Measurements from ENCODE around the gene CRIP2. TPM values are rescaled to one million over a fixed set of nuclear protein-coding genes. Genes with fewer than 3 reads are reported as not detected.

CRIP2 gene
- total RNA-seq, 3 donors from 2014 or later (not counting 1 experiment from before 2014, with no cell fraction given) = 1.7 to 4.6 (median 2.0) TPM

GRCh38 chr14:105437723-105438500 is 36.7 kb upstream of the CRIP2 start:
- WGBS (ENCODE audit: insufficient coverage) = 97% methylated on average over 18 of the region's 18 CpGs
- Histone ChIP-seq H3K9me3 (ENCODE audit: control insufficient read depth, insufficient read depth, low read length) (no peaks in the 10 kb centered on the region), H3K36me3 (ENCODE audit: control insufficient read depth, insufficient read depth, low read length) (peaks cover 13% of the 10 kb centered on the region), H3K27ac (ENCODE audit: low read length) (no peak overlapping the region), H3K27me3 (ENCODE audit: control insufficient read depth, insufficient read depth, low read length) (no peaks in the 10 kb centered on the region), H3K4me3 (ENCODE audit: low read length) (no peak overlapping the region), H3K4me1 (ENCODE audit: control insufficient read depth, insufficient read depth, low read length) (no peaks in the 10 kb centered on the region)
- no peak for ATAC-seq
- Mint-ChIP-seq H3K27ac (no peak overlapping the region), H3K9me3 (no peaks in the 10 kb centered on the region), H3K27me3 (ENCODE audit: low read depth in 2 of 2) (no peaks in the 10 kb centered on the region), H3K36me3 (no peaks in the 10 kb centered on the region), H3K4me3 (no peak overlapping the region), H3K4me1 (peaks cover 18 to 23% of the 10 kb centered on the region in 2 donors)
- DNase-seq = no peak
- intact Hi-C loops (cut with micrococcal nuclease) = loop anchor here (1.0 kb wide), 1 partner anchor 27 kb away; no protein-coding TSS in a partner anchor
- TF ChIP-seq, protein P1, sequence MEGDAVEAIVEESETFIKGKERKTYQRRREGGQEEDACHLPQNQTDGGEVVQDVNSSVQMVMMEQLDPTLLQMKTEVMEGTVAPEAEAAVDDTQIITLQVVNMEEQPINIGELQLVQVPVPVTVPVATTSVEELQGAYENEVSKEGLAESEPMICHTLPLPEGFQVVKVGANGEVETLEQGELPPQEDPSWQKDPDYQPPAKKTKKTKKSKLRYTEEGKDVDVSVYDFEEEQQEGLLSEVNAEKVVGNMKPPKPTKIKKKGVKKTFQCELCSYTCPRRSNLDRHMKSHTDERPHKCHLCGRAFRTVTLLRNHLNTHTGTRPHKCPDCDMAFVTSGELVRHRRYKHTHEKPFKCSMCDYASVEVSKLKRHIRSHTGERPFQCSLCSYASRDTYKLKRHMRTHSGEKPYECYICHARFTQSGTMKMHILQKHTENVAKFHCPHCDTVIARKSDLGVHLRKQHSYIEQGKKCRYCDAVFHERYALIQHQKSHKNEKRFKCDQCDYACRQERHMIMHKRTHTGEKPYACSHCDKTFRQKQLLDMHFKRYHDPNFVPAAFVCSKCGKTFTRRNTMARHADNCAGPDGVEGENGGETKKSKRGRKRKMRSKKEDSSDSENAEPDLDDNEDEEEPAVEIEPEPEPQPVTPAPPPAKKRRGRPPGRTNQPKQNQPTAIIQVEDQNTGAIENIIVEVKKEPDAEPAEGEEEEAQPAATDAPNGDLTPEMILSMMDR (IDR thresholded peaks at IDR 0.05) = no peak

GRCh38 chr14:105439179-105439578 is 35.4 kb upstream of the CRIP2 start:
- Histone ChIP-seq H3K27ac (ENCODE audit: low read length) (no peak overlapping the region), H3K4me3 (ENCODE audit: low read length) (no peak overlapping the region), H3K36me3 (ENCODE audit: control insufficient read depth, insufficient read depth, low read length) (peaks cover 13% of the 10 kb centered on the region), H3K4me1 (ENCODE audit: control insufficient read depth, insufficient read depth, low read length) (no peaks in the 10 kb centered on the region), H3K9me3 (ENCODE audit: control insufficient read depth, insufficient read depth, low read length) (no peaks in the 10 kb centered on the region), H3K27me3 (ENCODE audit: control insufficient read depth, insufficient read depth, low read length) (no peaks in the 10 kb centered on the region)
- ATAC-seq (no peak), DNase-seq (no peak)
- WGBS (ENCODE audit: insufficient coverage) = 96% methylated on average over 11 of the region's 11 CpGs
- Mint-ChIP-seq H3K27me3 (ENCODE audit: low read depth in 2 of 2) (no peaks in the 10 kb centered on the region), H3K4me3 (no peak overlapping the region), H3K9me3 (no peaks in the 10 kb centered on the region), H3K4me1 (peaks cover 18 to 23% of the 10 kb centered on the region in 2 donors), H3K36me3 (no peaks in the 10 kb centered on the region), H3K27ac (no peak overlapping the region)
- TF ChIP-seq, protein P1 (IDR thresholded peaks at IDR 0.05) = no peak
- intact Hi-C loops (cut with micrococcal nuclease) = no loop called here

GRCh38 chr14:105439710-105440553 is 34.7 kb upstream of the CRIP2 start:
- no peaks in the 10 kb centered on the region for H3K27me3 ChIP-seq (ENCODE audit: control insufficient read depth, insufficient read depth, low read length)
- 95% methylated on average over 33 of the region's 33 CpGs for WGBS (ENCODE audit: insufficient coverage)
- no peaks in the 10 kb centered on the region for H3K9me3 Mint-ChIP-seq
- no peaks in the 10 kb centered on the region for H3K9me3 ChIP-seq (ENCODE audit: control insufficient read depth, insufficient read depth, low read length)
- no peaks in the 10 kb centered on the region for H3K36me3 Mint-ChIP-seq
- no peaks in the 10 kb centered on the region for H3K27me3 Mint-ChIP-seq (ENCODE audit: low read depth in 2 of 2)
- H3K27ac ChIP-seq (ENCODE audit: low read length) = no peak overlapping the region
- TF ChIP-seq, protein P1 (IDR thresholded peaks at IDR 0.05) = no peak
- H3K4me3 ChIP-seq (ENCODE audit: low read length) = no peak overlapping the region
- no peak overlapping the region for H3K27ac Mint-ChIP-seq
- DNase-seq = no peak
- H3K36me3 ChIP-seq (ENCODE audit: control insufficient read depth, insufficient read depth, low read length) = peaks cover 13% of the 10 kb centered on the region
- H3K4me1 Mint-ChIP-seq = peaks cover 15 to 20% of the 10 kb centered on the region in 2 donors
- H3K4me1 ChIP-seq (ENCODE audit: control insufficient read depth, insufficient read depth, low read length) = no peaks in the 10 kb centered on the region
- H3K4me3 Mint-ChIP-seq = no peak overlapping the region
- intact Hi-C loops (cut with micrococcal nuclease) = no loop called here
- no peak for ATAC-seq

All from natural killer cell (primary cell).